ENCODE data around the gene TSGA10IP. TPM values are rescaled to one million over a fixed set of nuclear protein-coding genes. Genes with fewer than 3 reads are reported as not detected.

Gene TSGA10IP
- total and polyA plus RNA-seq, 10 of the 15 experiments (the other 5 are each of a cell fraction or from before 2014, with no cell fraction given) = not detected

DNA sequence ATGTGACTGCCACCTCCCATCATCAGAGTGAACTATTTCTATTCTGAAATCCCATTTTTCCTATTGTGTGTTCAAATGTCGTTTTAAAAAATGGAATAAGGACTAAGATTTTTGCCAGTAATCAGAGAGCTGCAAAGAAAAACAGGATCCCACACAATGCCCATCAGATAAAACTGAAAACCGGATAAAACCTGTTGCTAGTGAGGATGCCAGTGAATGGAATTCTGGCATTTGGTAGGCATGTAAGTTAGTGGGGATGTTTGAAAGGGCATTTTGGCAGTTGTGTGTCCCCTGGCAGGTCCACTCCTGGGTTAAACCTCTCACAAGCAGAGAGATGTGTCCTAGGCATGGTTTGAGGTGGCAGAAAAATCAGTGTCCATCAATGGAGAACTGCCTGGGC is 19.9 kb upstream of the TSGA10IP start (continued):
- TF ChIP-seq, protein P1, sequence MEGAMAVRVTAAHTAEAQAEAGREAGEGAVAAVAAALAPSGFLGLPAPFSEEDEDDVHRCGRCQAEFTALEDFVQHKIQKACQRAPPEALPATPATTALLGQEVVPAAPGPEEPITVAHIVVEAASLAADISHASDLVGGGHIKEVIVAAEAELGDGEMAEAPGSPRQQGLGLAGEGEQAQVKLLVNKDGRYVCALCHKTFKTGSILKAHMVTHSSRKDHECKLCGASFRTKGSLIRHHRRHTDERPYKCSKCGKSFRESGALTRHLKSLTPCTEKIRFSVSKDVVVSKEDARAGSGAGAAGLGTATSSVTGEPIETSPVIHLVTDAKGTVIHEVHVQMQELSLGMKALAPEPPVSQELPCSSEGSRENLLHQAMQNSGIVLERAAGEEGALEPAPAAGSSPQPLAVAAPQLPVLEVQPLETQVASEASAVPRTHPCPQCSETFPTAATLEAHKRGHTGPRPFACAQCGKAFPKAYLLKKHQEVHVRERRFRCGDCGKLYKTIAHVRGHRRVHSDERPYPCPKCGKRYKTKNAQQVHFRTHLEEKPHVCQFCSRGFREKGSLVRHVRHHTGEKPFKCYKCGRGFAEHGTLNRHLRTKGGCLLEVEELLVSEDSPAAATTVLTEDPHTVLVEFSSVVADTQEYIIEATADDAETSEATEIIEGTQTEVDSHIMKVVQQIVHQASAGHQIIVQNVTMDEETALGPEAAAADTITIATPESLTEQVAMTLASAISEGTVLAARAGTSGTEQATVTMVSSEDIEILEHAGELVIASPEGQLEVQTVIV (IDR thresholded peaks at IDR 0.05; ENCODE audit: borderline replicate concordance, partially characterized antibody) = no peak
- TF ChIP-seq NFXL1 (IDR thresholded peaks at IDR 0.05; ENCODE audit: borderline replicate concordance) = no peak
- no peak for TF ChIP-seq TBL1XR1 (IDR thresholded peaks at IDR 0.05; ENCODE audit: low read depth, low read length)
- TF ChIP-seq, protein P2, sequence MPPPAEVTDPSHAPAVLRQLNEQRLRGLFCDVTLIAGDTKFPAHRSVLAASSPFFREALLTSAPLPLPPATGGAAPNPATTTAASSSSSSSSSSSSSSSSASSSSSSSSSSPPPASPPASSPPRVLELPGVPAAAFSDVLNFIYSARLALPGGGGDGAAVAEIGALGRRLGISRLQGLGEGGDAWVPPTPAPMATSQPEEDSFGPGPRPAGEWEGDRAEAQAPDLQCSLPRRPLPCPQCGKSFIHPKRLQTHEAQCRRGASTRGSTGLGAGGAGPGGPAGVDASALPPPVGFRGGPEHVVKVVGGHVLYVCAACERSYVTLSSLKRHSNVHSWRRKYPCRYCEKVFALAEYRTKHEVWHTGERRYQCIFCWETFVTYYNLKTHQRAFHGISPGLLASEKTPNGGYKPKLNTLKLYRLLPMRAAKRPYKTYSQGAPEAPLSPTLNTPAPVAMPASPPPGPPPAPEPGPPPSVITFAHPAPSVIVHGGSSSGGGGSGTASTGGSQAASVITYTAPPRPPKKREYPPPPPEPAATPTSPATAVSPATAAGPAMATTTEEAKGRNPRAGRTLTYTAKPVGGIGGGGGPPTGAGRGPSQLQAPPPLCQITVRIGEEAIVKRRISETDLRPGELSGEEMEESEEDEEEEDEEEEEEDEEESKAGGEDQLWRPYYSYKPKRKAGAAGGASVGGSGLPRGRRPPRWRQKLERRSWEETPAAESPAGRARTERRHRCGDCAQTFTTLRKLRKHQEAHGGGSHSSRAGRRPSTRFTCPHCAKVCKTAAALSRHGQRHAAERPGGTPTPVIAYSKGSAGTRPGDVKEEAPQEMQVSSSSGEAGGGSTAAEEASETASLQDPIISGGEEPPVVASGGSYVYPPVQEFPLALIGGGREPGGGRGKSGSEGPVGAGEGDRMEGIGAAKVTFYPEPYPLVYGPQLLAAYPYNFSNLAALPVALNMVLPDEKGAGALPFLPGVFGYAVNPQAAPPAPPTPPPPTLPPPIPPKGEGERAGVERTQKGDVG (CRISPR knock-in tag; IDR thresholded peaks at IDR 0.05) = no peak
- TF ChIP-seq, protein P3, sequence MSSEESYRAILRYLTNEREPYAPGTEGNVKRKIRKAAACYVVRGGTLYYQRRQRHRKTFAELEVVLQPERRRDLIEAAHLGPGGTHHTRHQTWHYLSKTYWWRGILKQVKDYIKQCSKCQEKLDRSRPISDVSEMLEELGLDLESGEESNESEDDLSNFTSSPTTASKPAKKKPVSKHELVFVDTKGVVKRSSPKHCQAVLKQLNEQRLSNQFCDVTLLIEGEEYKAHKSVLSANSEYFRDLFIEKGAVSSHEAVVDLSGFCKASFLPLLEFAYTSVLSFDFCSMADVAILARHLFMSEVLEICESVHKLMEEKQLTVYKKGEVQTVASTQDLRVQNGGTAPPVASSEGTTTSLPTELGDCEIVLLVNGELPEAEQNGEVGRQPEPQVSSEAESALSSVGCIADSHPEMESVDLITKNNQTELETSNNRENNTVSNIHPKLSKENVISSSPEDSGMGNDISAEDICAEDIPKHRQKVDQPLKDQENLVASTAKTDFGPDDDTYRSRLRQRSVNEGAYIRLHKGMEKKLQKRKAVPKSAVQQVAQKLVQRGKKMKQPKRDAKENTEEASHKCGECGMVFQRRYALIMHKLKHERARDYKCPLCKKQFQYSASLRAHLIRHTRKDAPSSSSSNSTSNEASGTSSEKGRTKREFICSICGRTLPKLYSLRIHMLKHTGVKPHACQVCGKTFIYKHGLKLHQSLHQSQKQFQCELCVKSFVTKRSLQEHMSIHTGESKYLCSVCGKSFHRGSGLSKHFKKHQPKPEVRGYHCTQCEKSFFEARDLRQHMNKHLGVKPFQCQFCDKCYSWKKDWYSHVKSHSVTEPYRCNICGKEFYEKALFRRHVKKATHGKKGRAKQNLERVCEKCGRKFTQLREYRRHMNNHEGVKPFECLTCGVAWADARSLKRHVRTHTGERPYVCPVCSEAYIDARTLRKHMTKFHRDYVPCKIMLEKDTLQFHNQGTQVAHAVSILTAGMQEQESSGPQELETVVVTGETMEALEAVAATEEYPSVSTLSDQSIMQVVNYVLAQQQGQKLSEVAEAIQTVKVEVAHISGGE (CRISPR knock-in tag; IDR thresholded peaks at IDR 0.05) = no peak
- no peak for TF ChIP-seq ZNF384 (IDR thresholded peaks at IDR 0.05; ENCODE audit: borderline replicate concordance, low read depth, low read length)
- no peak for TF ChIP-seq ZNF622 (IDR thresholded peaks at IDR 0.05)
